ENCODE data around the gene CPT1A.
"Not testable (repeated sequence)": the region's sequence is repeated elsewhere in the genome, so short reads cannot be mapped to it uniquely, and the experiment has no call there.

CPT1A gene

GRCh38 chr11:68841718-68842426, at the start of gene CPT1A:
TSS of gene CPT1A (minus strand) at chr11:68841916. CDS start at chr11:68815474, 26,442 bp downstream.
- DNase-seq (ENCODE audit: low read depth) = no peak

- peak; percentile 72 for DNase-seq (ENCODE audit: low read depth)
These were observed 48.9 kb upstream of the CPT1A start for GRCh38 chr11:68890490-68891231.

- DNase-seq (ENCODE audit: low read depth) = peak; percentile 93
These were observed 48.3 kb upstream of the CPT1A start for GRCh38 chr11:68889948-68890446.

GRCh38 chr11:68884827-68885226, 43.1 kb upstream of the CPT1A start:
- not testable (repeated sequence) for DNase-seq (ENCODE audit: low read depth)

- no peak for DNase-seq (ENCODE audit: low read depth)
These were observed 40.7 kb upstream of the CPT1A start for GRCh38 chr11:68882391-68882790.

- no peak for DNase-seq (ENCODE audit: low read depth)
These were observed 39.6 kb upstream of the CPT1A start for GRCh38 chr11:68881320-68881719.

GRCh38 chr11:68880851-68881250, 39.1 kb upstream of the CPT1A start:
- DNase-seq (ENCODE audit: low read depth) = no peak

- no peak for DNase-seq (ENCODE audit: low read depth)
These were observed 36.3 kb upstream of the CPT1A start for GRCh38 chr11:68878022-68878421.

GRCh38 chr11:68872216-68873003, 30.7 kb upstream of the CPT1A start:
- no peak for DNase-seq (ENCODE audit: low read depth)

GRCh38 chr11:68870470-68870869, 28.8 kb upstream of the CPT1A start:
- DNase-seq (ENCODE audit: low read depth) = no peak

- DNase-seq (ENCODE audit: low read depth) = no peak
These were observed 26.6 kb upstream of the CPT1A start for GRCh38 chr11:68868221-68868835.

GRCh38 chr11:68867066-68867465, 25.4 kb upstream of the CPT1A start:
- no peak for DNase-seq (ENCODE audit: low read depth)

GRCh38 chr11:68865241-68865640, 23.5 kb upstream of the CPT1A start:
- no peak for DNase-seq (ENCODE audit: low read depth)

GRCh38 chr11:68863553-68864265, 22.0 kb upstream of the CPT1A start:
- no peak for DNase-seq (ENCODE audit: low read depth)

GRCh38 chr11:68862421-68862820, 20.7 kb upstream of the CPT1A start:
- DNase-seq (ENCODE audit: low read depth) = no peak

GRCh38 chr11:68859123-68859522, 17.4 kb upstream of the CPT1A start:
- DNase-seq (ENCODE audit: low read depth) = no peak

GRCh38 chr11:68857037-68857586, 15.4 kb upstream of the CPT1A start:
- no peak for DNase-seq (ENCODE audit: low read depth)

GRCh38 chr11:68856425-68857030, 14.8 kb upstream of the CPT1A start:
- DNase-seq (ENCODE audit: low read depth) = not testable (repeated sequence)

- no peak for DNase-seq (ENCODE audit: low read depth)
These were observed 13.7 kb upstream of the CPT1A start for GRCh38 chr11:68855205-68855981.
